ENCODE results near the gene TRDN. TPM values are rescaled to one million over a fixed set of nuclear protein-coding genes. Genes with fewer than 3 reads are reported as not detected.

The TRDN gene
- total and polyA plus RNA-seq, 10 donors: 0.03 to 0.20 (median 0.10) TPM; not detected in 7

Other genes starting within 250 kb of the TRDN start
- gene NKAIN2, start 166.9 kb upstream of the TRDN start, total RNA-seq: under 1 TPM in 3 of 7 donors, not detected in 4; 0.19 to 0.51 (median 0.23) TPM
- under 1 TPM; 0.13 to 0.17 (median 0.14) TPM for gene NKAIN2, start 166.9 kb upstream of the TRDN start, polyA plus RNA-seq